ENCODE results near the gene AP4E1. TPM values are rescaled to one million over a fixed set of nuclear protein-coding genes. Genes with fewer than 3 reads are reported as not detected.

AP4E1 gene
- total RNA-seq, 8 experiments from 2014 or later: 4.2 to 16.0 (median 8.9) TPM

- WGBS, 10 experiments: 68 to 100% (median 85%) methylated on average over 1 to 3 of the region's 4 CpGs; no CpG with 5 or more reads in 2 of the 10 experiments
- Histone ChIP-seq H3K4me1 (replicated peaks in 1 of 2) (peaks cover 0 to 5% of the 10 kb centered on the region in 2 donors), H3K27ac (no peak overlapping the region), H3K4me3 (no peak overlapping the region)
- ATAC-seq (replicated peaks in 6 of 8): no peak
- in situ Hi-C loops (cut with MboI; ENCODE audit: low pct_unique_long_range_greater_than_20kb in 2 of 9, low sequenced_read_pairs in 9 of 9, unreplicated experiment in 9 of 9): loop anchor here in 1 of 9 experiments (25.0 kb wide), 1 partner anchor 192 kb away; the partner anchor contains the start of gene TRPM7
These were observed 29.4 kb upstream of the AP4E1 start for GRCh38 chr15:50879016-50879617.

- in situ Hi-C loops (cut with MboI; ENCODE audit: low pct_unique_long_range_greater_than_20kb in 2 of 9, low sequenced_read_pairs in 9 of 9, unreplicated experiment in 9 of 9): loop anchor here in 2 of 9 experiments (10.0 to 25.0 kb wide), 2 partner anchors 193 to 205 kb away; partner anchors contain the start of gene TRPM7 (in 1 of the 2)
- H3K27ac ChIP-seq: no peak overlapping the region
- WGBS, 10 experiments: 79 to 100% (median 89%) methylated on average over 1 to 2 of the region's 2 CpGs; no CpG with 5 or more reads in 4 of the 10 experiments
- H3K4me1 ChIP-seq (replicated peaks in 1 of 2): peaks cover 0 to 5% of the 10 kb centered on the region in 2 donors
- no peak for ATAC-seq (replicated peaks in 6 of 8)
- no peak overlapping the region for H3K4me3 ChIP-seq
These were observed 28.3 kb upstream of the AP4E1 start for GRCh38 chr15:50880206-50880605.

GRCh38 chr15:50880651-50881114 lies 27.8 kb upstream of the AP4E1 start:
- H3K27ac ChIP-seq: no peak overlapping the region
- peak in 1 of 8 experiments; percentile 46 for ATAC-seq (replicated peaks in 6 of 8)
- 84 to 100% (median 95%) methylated on average over 1 to 2 of the region's 2 CpGs for WGBS, 10 experiments
- H3K4me1 ChIP-seq (replicated peaks in 1 of 2): peaks cover 0 to 5% of the 10 kb centered on the region in 2 donors
- no peak overlapping the region for H3K4me3 ChIP-seq
- in situ Hi-C loops (cut with MboI; ENCODE audit: low pct_unique_long_range_greater_than_20kb in 2 of 9, low sequenced_read_pairs in 9 of 9, unreplicated experiment in 9 of 9): loop anchor here in 2 of 9 experiments (10.0 to 25.0 kb wide), 2 partner anchors 193 to 206 kb away; partner anchors contain the start of gene TRPM7 (in 1 of the 2)

GRCh38 chr15:50881121-50882048 lies 27.1 kb upstream of the AP4E1 start:
- H3K4me3 ChIP-seq: no peak overlapping the region
- peak in 3 of 8 experiments; percentile 4 to 19 (median 8) for ATAC-seq (replicated peaks in 6 of 8)
- peaks cover 0 to 5% of the 10 kb centered on the region in 2 donors for H3K4me1 ChIP-seq (replicated peaks in 1 of 2)
- in situ Hi-C loops (cut with MboI; ENCODE audit: low pct_unique_long_range_greater_than_20kb in 2 of 9, low sequenced_read_pairs in 9 of 9, unreplicated experiment in 9 of 9): loop anchor here in 2 of 9 experiments (10.0 to 25.0 kb wide), 2 partner anchors 194 to 207 kb away; partner anchors contain the start of gene TRPM7 (in 1 of the 2)
- 48 to 100% (median 83%) methylated on average over 1 to 5 of the region's 6 CpGs for WGBS, 10 experiments
- H3K27ac ChIP-seq: no peak overlapping the region

GRCh38 chr15:50883903-50884302 lies 24.6 kb upstream of the AP4E1 start:
- in situ Hi-C loops (cut with MboI; ENCODE audit: low pct_unique_long_range_greater_than_20kb in 2 of 9, low sequenced_read_pairs in 9 of 9, unreplicated experiment in 9 of 9): loop anchor here in 2 of 9 experiments (10.0 to 25.0 kb wide), 2 partner anchors 197 to 209 kb away; partner anchors contain the start of gene TRPM7 (in 1 of the 2)
- ATAC-seq (replicated peaks in 6 of 8): no peak

GRCh38 chr15:50884540-50884939 lies 23.9 kb upstream of the AP4E1 start:
- peak in 3 of 8 experiments; percentile 6 to 64 (median 10) for ATAC-seq (replicated peaks in 6 of 8)
- H3K4me3 ChIP-seq: no peak overlapping the region
- in situ Hi-C loops (cut with MboI; ENCODE audit: low pct_unique_long_range_greater_than_20kb in 2 of 9, low sequenced_read_pairs in 9 of 9, unreplicated experiment in 9 of 9): loop anchor here in 2 of 9 experiments (10.0 to 25.0 kb wide), 2 partner anchors 197 to 210 kb away; partner anchors contain the start of gene TRPM7 (in 1 of the 2)
- H3K4me1 ChIP-seq (replicated peaks in 1 of 2): peaks cover 0 to 5% of the 10 kb centered on the region in 2 donors
- WGBS, 10 experiments: 53 to 100% (median 88%) methylated on average over 1 to 5 of the region's 5 CpGs; no CpG with 5 or more reads in 1 of the 10 experiments
- no peak overlapping the region for H3K27ac ChIP-seq

More at GRCh38 chr15:50883903-50884302, 24.6 kb upstream of the AP4E1 start:
- no peak overlapping the region for H3K4me3 ChIP-seq
- 60 to 100% (median 94%) methylated on average over 1 to 2 of the region's 2 CpGs; no CpG with 5 or more reads in 6 of the 10 experiments for WGBS, 10 experiments
- H3K4me1 ChIP-seq (replicated peaks in 1 of 2): peaks cover 0 to 5% of the 10 kb centered on the region in 2 donors
- H3K27ac ChIP-seq: no peak overlapping the region

- Histone ChIP-seq H3K27ac (no peak overlapping the region), H3K4me3 (no peak overlapping the region), H3K4me1 (replicated peaks in 1 of 2) (no peaks in the 10 kb centered on the region)
- in situ Hi-C loops (cut with MboI; ENCODE audit: low pct_unique_long_range_greater_than_20kb in 2 of 9, low sequenced_read_pairs in 9 of 9, unreplicated experiment in 9 of 9): loop anchor here in 2 of 9 experiments (10.0 to 25.0 kb wide), 2 partner anchors 199 to 211 kb away; partner anchors contain the start of gene TRPM7 (in 1 of the 2)
- ATAC-seq (replicated peaks in 6 of 8): no peak
These were observed 22.4 kb upstream of the AP4E1 start for GRCh38 chr15:50886139-50886467.

- ATAC-seq (replicated peaks in 6 of 8): no peak
These were observed 21.7 kb upstream of the AP4E1 start for GRCh38 chr15:50886611-50887345.

GRCh38 chr15:50888054-50888453 lies 20.4 kb upstream of the AP4E1 start:
- Histone ChIP-seq H3K4me3 (no peak overlapping the region), H3K27ac (no peak overlapping the region), H3K4me1 (replicated peaks in 1 of 2) (no peaks in the 10 kb centered on the region)
- no peak for ATAC-seq (replicated peaks in 6 of 8)
- in situ Hi-C loops (cut with MboI; ENCODE audit: low pct_unique_long_range_greater_than_20kb in 2 of 9, low sequenced_read_pairs in 9 of 9, unreplicated experiment in 9 of 9): loop anchor here in 2 of 9 experiments (10.0 to 25.0 kb wide), 2 partner anchors 201 to 213 kb away; partner anchors contain the start of gene TRPM7 (in 1 of the 2)
- 83 to 100% (median 100%) methylated on average over 1 to 3 of the region's 3 CpGs; no CpG with 5 or more reads in 5 of the 10 experiments for WGBS, 10 experiments

More at GRCh38 chr15:50886611-50887345, 21.7 kb upstream of the AP4E1 start:
- Histone ChIP-seq H3K4me3 (no peak overlapping the region), H3K4me1 (replicated peaks in 1 of 2) (no peaks in the 10 kb centered on the region), H3K27ac (no peak overlapping the region)
- in situ Hi-C loops (cut with MboI; ENCODE audit: low pct_unique_long_range_greater_than_20kb in 2 of 9, low sequenced_read_pairs in 9 of 9, unreplicated experiment in 9 of 9): loop anchor here in 2 of 9 experiments (10.0 to 25.0 kb wide), 2 partner anchors 199 to 212 kb away; partner anchors contain the start of gene TRPM7 (in 1 of the 2)
- WGBS, 10 experiments: 88 to 100% (median 100%) methylated on average over 2 of the region's 2 CpGs

GRCh38 chr15:50889589-50889988 lies 18.9 kb upstream of the AP4E1 start:
- in situ Hi-C loops (cut with MboI; ENCODE audit: low pct_unique_long_range_greater_than_20kb in 2 of 9, low sequenced_read_pairs in 9 of 9, unreplicated experiment in 9 of 9): loop anchor here in 2 of 9 experiments (10.0 to 25.0 kb wide), 2 partner anchors 202 to 215 kb away; partner anchors contain the start of gene TRPM7 (in 1 of the 2)
- Histone ChIP-seq H3K4me3 (no peak overlapping the region), H3K27ac (no peak overlapping the region), H3K4me1 (replicated peaks in 1 of 2) (no peaks in the 10 kb centered on the region)
- WGBS, 10 experiments: 72 to 100% (median 96%) methylated on average over 2 to 9 of the region's 9 CpGs; no CpG with 5 or more reads in 2 of the 10 experiments
- ATAC-seq (replicated peaks in 6 of 8): no peak

GRCh38 chr15:50890751-50891150 lies 17.7 kb upstream of the AP4E1 start:
- Histone ChIP-seq H3K27ac (no peak overlapping the region), H3K4me3 (no peak overlapping the region), H3K4me1 (replicated peaks in 1 of 2) (no peaks in the 10 kb centered on the region)
- no peak for ATAC-seq (replicated peaks in 6 of 8)
- in situ Hi-C loops (cut with MboI; ENCODE audit: low pct_unique_long_range_greater_than_20kb in 2 of 9, low sequenced_read_pairs in 9 of 9, unreplicated experiment in 9 of 9): loop anchor here in 2 of 9 experiments (10.0 to 25.0 kb wide), 2 partner anchors 203 to 206 kb away; partner anchors contain the start of gene TRPM7 (in 2 of the 2)
- 69 to 100% (median 90%) methylated on average over 4 to 5 of the region's 5 CpGs; no CpG with 5 or more reads in 1 of the 10 experiments for WGBS, 10 experiments

Data from motor neuron (in vitro differentiated cells).